Upper lobe of right lung (tissue), 1 donor: ENCODE data around the gene FAR1. TPM values are rescaled to one million over a fixed set of nuclear protein-coding genes. Genes with fewer than 3 reads are reported as not detected.
"Not testable (repeated sequence)": the region's sequence is repeated elsewhere in the genome, so short reads cannot be mapped to it uniquely, and the experiment has no call there.

ENCODE experiments used
- ATAC-seq: fragments of 200-7000 bp; cut with Tn5 transposase; one replicate; pipeline ENCODE4 v1.9.1; 2020; ENCODE audit warnings: mild to moderate bottlenecking, moderate library complexity
- DNase-seq: peaks from one replicate; pipeline ENCODE4 v3.0.0-alpha.2; 2020
- H3K27ac ChIP-seq: fragments of 200-600 bp; one replicate; pipeline ENCODE4 v1.8.0; 2022
- H3K27me3 ChIP-seq: fragments of 200-600 bp; one replicate; pipeline ENCODE4 v1.8.0; 2022; ENCODE audit warnings: mild to moderate bottlenecking
- H3K36me3 ChIP-seq: fragments of 200-600 bp; one replicate; pipeline ENCODE4 v1.8.0; 2022
- H3K4me1 ChIP-seq: fragments of 200-600 bp; one replicate; pipeline ENCODE4 v1.8.0; 2022
- H3K4me3 ChIP-seq: fragments of 200-600 bp; one replicate; pipeline ENCODE4 v1.8.0; 2022; ENCODE audit warnings: mild to moderate bottlenecking
- H3K9me3 ChIP-seq: fragments of 200-600 bp; one replicate; pipeline ENCODE4 v1.8.0; 2022
- intact Hi-C: fragments of 100-400 bp; cut with DNase I; formaldehyde crosslinking; loops from one replicate; pipeline ENCODE4 v1.11.0; 2022
- long read RNA-seq: library from polyadenylated mRNA; unstranded; transcript quantifications from one replicate; pipeline ENCODE4 v2.0.0, GENCODE V29; 2021
- total RNA-seq: library from RNA; stranded (reverse); fragmentation: NEBNext Ultra II Directional; extraction: Animal tissue kit (Norgen Biotek cat#: 25700); gene quantifications from one replicate; pipeline ENCODE4 v1.2.1, GENCODE V29; 2021
- TF ChIP-seq, protein P1 (sequence below): fragments of 200-600 bp; IDR thresholded peaks from one replicate; pipeline ENCODE4 v1.8.0; 2022; ENCODE audit warnings: antibody characterized with exemption
- donor health status: DM: no; HTN: yes; CAD: no; lungs with severe emphysema.

FAR1 gene, protein sequence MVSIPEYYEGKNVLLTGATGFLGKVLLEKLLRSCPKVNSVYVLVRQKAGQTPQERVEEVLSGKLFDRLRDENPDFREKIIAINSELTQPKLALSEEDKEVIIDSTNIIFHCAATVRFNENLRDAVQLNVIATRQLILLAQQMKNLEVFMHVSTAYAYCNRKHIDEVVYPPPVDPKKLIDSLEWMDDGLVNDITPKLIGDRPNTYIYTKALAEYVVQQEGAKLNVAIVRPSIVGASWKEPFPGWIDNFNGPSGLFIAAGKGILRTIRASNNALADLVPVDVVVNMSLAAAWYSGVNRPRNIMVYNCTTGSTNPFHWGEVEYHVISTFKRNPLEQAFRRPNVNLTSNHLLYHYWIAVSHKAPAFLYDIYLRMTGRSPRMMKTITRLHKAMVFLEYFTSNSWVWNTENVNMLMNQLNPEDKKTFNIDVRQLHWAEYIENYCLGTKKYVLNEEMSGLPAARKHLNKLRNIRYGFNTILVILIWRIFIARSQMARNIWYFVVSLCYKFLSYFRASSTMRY
- total RNA-seq: 59.7 TPM
- long read RNA-seq, full-length matches to known transcripts: 49 of 56 reads
- long read RNA-seq, partial matches to known transcripts: 3 of 56 reads
- long read RNA-seq, other reads (novel, unspliced or antisense): 4 of 56 reads

DNA sequence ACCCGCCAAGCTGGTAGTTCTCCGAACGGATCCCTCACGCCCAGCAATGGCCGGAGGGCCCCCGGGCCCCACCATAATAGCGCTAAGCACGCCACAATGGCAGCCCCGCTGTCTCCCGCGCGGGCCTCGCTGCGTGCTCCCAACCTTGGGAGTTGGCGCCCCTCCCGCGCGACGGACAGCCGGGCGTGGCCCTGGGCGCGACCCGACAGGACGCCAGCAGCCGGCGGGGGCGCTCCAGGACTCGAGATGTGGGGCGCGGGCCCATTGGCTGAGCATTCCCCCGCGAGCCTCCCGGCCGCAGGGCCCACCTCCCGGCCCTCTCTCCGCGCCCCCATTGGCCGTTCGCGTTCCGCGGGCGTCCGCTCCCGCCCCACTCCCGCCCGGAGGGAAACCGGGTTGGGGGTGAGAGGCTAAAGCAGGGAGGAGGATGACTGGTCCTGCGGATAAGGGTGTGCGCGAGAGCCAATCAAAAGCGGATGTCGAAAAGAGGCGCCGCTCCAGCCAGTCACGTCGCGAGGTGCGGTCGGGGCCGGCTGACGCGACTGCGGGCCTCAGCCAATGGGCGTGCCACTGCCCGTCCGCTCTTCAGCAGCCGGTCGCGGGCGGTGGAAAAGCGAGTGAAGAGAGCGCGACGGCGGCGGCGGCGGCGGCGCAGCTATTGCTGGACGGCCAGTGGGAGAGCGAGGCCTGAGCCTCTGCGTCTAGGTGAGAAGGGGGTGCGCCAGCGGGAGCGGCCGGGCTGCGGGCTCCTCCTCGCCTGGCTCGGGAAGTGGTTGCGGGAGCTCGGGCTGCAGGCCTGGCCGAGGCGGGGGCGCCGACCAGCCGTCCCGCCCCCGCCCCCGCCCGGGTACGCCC lies at the start of gene FAR1:
TSS of gene FAR1 (plus strand) at position 567 of the 855 bp plus-strand sequence. CDS start 26,098 bp downstream, outside the sequence.
- TF ChIP-seq, protein P1, sequence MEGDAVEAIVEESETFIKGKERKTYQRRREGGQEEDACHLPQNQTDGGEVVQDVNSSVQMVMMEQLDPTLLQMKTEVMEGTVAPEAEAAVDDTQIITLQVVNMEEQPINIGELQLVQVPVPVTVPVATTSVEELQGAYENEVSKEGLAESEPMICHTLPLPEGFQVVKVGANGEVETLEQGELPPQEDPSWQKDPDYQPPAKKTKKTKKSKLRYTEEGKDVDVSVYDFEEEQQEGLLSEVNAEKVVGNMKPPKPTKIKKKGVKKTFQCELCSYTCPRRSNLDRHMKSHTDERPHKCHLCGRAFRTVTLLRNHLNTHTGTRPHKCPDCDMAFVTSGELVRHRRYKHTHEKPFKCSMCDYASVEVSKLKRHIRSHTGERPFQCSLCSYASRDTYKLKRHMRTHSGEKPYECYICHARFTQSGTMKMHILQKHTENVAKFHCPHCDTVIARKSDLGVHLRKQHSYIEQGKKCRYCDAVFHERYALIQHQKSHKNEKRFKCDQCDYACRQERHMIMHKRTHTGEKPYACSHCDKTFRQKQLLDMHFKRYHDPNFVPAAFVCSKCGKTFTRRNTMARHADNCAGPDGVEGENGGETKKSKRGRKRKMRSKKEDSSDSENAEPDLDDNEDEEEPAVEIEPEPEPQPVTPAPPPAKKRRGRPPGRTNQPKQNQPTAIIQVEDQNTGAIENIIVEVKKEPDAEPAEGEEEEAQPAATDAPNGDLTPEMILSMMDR: peak; percentile 71
- H3K4me1 ChIP-seq: peaks cover 19% of the 10 kb centered on the region
- peak within 1 kb of the TSS; percentile 80 for H3K4me3 ChIP-seq
- peak; percentile 99 for DNase-seq
- intact Hi-C loops: no loop called here
- peak; percentile 98 for ATAC-seq
- peak within 1 kb of the TSS; percentile 87 for H3K27ac ChIP-seq
- H3K9me3 ChIP-seq: no peaks in the 10 kb centered on the region
- no peaks in the 10 kb centered on the region for H3K36me3 ChIP-seq
- no peaks in the 10 kb centered on the region for H3K27me3 ChIP-seq

DNA sequence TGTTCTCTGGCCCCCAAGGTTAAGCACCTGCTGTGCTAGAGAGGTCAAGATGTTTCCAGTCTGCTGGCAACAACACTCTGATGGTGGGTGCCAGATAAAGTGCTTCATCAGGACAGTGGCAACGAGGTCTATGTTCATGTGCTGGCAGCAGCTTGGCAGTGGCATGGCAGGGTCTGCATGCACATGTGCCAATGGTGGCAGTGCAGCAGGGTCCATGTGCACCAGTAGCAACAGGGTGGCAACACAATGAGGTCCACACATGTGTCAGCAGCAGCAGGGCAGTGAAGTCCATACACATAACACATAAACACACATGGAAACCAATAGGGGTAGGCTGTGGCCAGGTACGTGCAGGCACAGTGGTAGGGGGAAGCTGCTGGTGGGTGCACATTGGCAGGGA lies 48.4 kb upstream of the FAR1 start:
- Histone ChIP-seq H3K9me3 (no peaks in the 10 kb centered on the region), H3K4me1 (no peaks in the 10 kb centered on the region), H3K4me3 (no peak overlapping the region), H3K36me3 (no peaks in the 10 kb centered on the region), H3K27ac (no peak overlapping the region), H3K27me3 (no peaks in the 10 kb centered on the region)
- DNase-seq (no peak), ATAC-seq (no peak)
- intact Hi-C loops: no loop called here
- TF ChIP-seq, protein P1: no peak

DNA sequence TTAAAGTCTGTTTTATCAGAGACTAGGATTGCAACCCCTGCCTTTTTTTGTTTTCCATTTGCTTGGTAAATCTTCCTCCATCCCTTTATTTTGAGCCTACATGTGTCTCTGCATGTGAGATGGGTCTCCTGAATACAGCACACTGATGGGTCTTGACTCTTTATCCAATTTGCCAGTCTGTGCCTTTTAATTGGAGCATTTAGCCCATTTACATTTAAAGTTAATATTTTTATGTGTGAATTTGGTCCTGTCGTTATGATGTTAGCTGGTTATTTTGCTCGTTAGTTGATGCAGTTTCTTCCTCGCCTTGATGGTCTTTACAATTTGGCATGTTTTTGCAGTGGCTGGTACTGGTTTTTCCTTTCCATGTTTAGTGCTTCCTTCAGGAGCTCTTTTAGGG lies 41.6 kb upstream of the FAR1 start:
- H3K27ac ChIP-seq, H3K9me3 ChIP-seq, ATAC-seq, intact Hi-C loops, H3K27me3 ChIP-seq, H3K36me3 ChIP-seq, DNase-seq, H3K4me1 ChIP-seq, H3K4me3 ChIP-seq: not testable (repeated sequence)

DNA sequence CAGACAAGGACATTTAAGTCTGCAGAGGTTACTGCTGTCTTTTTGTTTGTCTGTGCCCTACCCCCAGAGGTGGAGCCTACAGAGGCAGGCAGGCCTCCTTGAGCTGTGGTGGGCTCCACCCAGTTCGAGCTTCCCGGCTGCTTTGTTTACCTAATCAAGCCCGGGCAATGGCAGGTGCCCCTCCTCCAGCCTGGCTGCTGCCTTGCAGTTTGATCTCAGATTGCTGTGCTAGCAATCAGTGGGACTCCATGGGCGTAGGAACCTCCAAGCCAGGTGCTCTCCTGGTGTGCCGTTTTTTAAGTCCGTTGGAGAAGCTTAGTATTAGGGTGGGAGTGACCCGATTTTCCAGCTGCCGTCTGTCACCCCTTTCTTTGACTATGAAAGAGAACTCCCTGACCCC lies 39.8 kb upstream of the FAR1 start:
- intact Hi-C loops, H3K36me3 ChIP-seq, H3K4me3 ChIP-seq, H3K27ac ChIP-seq, H3K4me1 ChIP-seq, ATAC-seq, H3K9me3 ChIP-seq, DNase-seq, H3K27me3 ChIP-seq: not testable (repeated sequence)

DNA sequence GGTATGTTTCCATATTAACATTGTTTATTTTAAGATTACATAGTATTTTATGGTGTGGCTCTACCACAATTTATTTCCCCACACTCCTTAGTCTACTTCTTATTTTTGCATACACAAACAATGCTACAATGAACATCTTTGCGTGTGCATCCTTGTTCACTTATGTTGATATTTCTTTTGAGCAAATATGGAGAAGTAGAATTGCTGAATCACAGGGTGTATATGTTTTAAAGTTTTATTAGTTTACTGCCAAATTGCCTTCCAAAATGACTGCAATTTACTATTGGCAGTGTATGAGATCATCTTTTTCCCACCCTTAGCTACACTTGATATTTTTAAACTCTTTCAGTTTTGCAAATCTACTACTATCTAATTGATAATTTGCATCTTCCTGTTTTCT lies 38.7 kb upstream of the FAR1 start:
- H3K27me3 ChIP-seq: no peaks in the 10 kb centered on the region
- DNase-seq: no peak
- no peak for ATAC-seq
- H3K4me3 ChIP-seq: no peak overlapping the region
- no peak overlapping the region for H3K27ac ChIP-seq
- intact Hi-C loops: no loop called here
- TF ChIP-seq, protein P1: no peak
- H3K36me3 ChIP-seq: no peaks in the 10 kb centered on the region
- H3K9me3 ChIP-seq: no peaks in the 10 kb centered on the region
- H3K4me1 ChIP-seq: no peaks in the 10 kb centered on the region

DNA sequence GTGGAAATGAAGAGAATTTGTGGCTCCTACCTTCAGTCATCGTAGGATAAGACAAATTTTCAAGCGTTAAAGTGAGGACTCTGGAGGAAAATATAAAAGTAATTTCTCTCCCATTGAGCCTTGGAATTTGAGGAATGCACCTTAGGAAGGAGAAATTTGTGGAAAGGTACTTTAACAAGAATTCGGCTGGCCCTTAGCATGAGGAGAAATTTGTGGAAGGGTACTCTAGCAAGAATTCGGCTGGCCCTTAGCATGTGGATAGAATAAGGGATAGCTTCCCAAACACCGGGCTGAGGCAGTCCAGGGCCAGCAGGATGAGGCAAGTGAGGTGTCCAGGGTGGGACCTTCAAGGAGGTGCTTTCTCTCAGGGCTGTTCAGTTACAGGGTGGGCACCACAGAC lies 33.2 kb upstream of the FAR1 start:
- no peak overlapping the region for H3K4me3 ChIP-seq
- no peaks in the 10 kb centered on the region for H3K27me3 ChIP-seq
- DNase-seq (no peak), ATAC-seq (no peak)
- H3K9me3 ChIP-seq: no peaks in the 10 kb centered on the region
- H3K4me1 ChIP-seq: no peaks in the 10 kb centered on the region
- no peaks in the 10 kb centered on the region for H3K36me3 ChIP-seq
- no peak overlapping the region for H3K27ac ChIP-seq
- TF ChIP-seq, protein P1: no peak
- intact Hi-C loops: no loop called here
